Thymus (tissue), 11 donors: ENCODE measurements around the gene RAB3GAP1. TPM values are rescaled to one million over a fixed set of nuclear protein-coding genes. Genes with fewer than 3 reads are reported as not detected.

Source experiments
- DNase-seq, 9 donors: peaks; one replicate each; pipeline ENCODE4 v3.0.0-alpha.2; 2013; ENCODE audit warnings: low spot score in 9 of 9, low read depth in 6 of 9, missing footprints in 1 of 9
- H3K27ac ChIP-seq, 2 donors: one replicate each; pipeline ENCODE4 v1.5.1; 2013; ENCODE audit warnings: control low read depth in 1 of 2, low read depth in 1 of 2, low read length in 1 of 2, mild to moderate bottlenecking in 1 of 2, moderate library complexity in 1 of 2
- H3K27me3 ChIP-seq, 2 donors: one replicate each; pipeline ENCODE4 v1.5.1; 2013; ENCODE audit warnings: low read length in 1 of 2; ENCODE audit not compliant: control insufficient read depth in 2 of 2, insufficient read depth in 1 of 2
- H3K36me3 ChIP-seq, 2 donors: one replicate each; pipeline ENCODE4 v1.5.1; 2013; ENCODE audit warnings: low read length in 1 of 2, mild to moderate bottlenecking in 1 of 2, moderate library complexity in 1 of 2; ENCODE audit not compliant: control insufficient read depth in 2 of 2, insufficient read depth in 2 of 2
- H3K4me1 ChIP-seq, 2 donors: one replicate each; pipeline ENCODE4 v1.5.1; 2013; ENCODE audit warnings: low read length in 2 of 2; ENCODE audit not compliant: control insufficient read depth in 2 of 2, insufficient read depth in 2 of 2
- H3K4me3 ChIP-seq, 2 donors: one replicate each; pipeline ENCODE4 v1.5.1; 2013; ENCODE audit warnings: low read length in 2 of 2, control low read depth in 1 of 2, mild to moderate bottlenecking in 1 of 2
- H3K9me3 ChIP-seq, 2 donors: one replicate each; pipeline ENCODE4 v1.5.1; 2013; ENCODE audit warnings: low read length in 1 of 2, mild to moderate bottlenecking in 1 of 2; ENCODE audit not compliant: control insufficient read depth in 2 of 2, insufficient read depth in 1 of 2
- WGBS: extraction: QIAGEN DNeasy Blood & Tissue Kit; methylation state at CpG from one replicate; pipeline ENCODE4 v1.1.7; 2013; 5-methylcytosine and 5-hydroxymethylcytosine counted together
- polyA plus RNA-seq: library from polyadenylated mRNA; stranded (reverse); fragments of 200-250 nt; gene quantifications from one replicate; pipeline ENCODE4 v1.2.3, GENCODE V29; 2013
- total RNA-seq: library from RNA; stranded (reverse); fragments of 120-200 nt; gene quantifications from one replicate; pipeline ENCODE4 v1.2.4, GENCODE V29; 2013
- donor health status: healthy.

RAB3GAP1 gene
- total and polyA plus RNA-seq, 2 donors: 25.5 to 29.8 TPM

GRCh38 chr2:135202751-135203150, 150.7 kb downstream of the RAB3GAP1 start:
- H3K4me3 ChIP-seq: no peak overlapping the region
- no peaks in the 10 kb centered on the region for H3K27me3 ChIP-seq
- no peak for DNase-seq
- H3K9me3 ChIP-seq: no peaks in the 10 kb centered on the region
- H3K4me1 ChIP-seq: no peaks in the 10 kb centered on the region
- H3K27ac ChIP-seq: no peak overlapping the region
- no peaks in the 10 kb centered on the region for H3K36me3 ChIP-seq

DNA sequence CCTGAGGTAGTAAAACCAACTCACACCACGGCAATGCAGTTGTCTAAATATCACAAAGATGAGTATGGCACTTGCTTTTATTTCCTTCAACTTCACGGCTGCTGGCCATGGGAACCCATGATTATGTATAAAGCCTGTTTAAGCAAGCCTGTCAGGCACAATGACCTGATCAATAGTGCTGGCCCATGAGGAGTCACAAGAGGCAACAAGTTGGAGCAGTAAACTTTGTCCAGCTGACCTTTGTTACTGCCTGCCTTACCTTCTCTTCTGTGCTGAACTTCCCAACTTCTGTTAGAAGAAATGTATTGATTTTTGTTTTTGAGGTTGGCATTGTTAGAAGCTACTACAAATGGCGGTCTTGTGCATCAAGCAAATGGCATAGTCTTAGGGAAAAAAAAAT, 151.9 kb downstream of the RAB3GAP1 start:
- Histone ChIP-seq H3K36me3 (peaks cover 0 to 4% of the 10 kb centered on the region in 2 donors), H3K9me3 (no peaks in the 10 kb centered on the region), H3K4me3 (no peak overlapping the region), H3K27me3 (no peaks in the 10 kb centered on the region), H3K27ac (no peak overlapping the region), H3K4me1 (no peaks in the 10 kb centered on the region)
- WGBS: over 99% methylated on average over 3 of the region's 3 CpGs
- DNase-seq: no peak

GRCh38 chr2:135208016-135208415, 155.9 kb downstream of the RAB3GAP1 start:
- WGBS: 79% methylated on average over 2 of the region's 2 CpGs
- H3K27me3 ChIP-seq: no peaks in the 10 kb centered on the region
- no peaks in the 10 kb centered on the region for H3K9me3 ChIP-seq
- DNase-seq: no peak
- no peaks in the 10 kb centered on the region for H3K4me1 ChIP-seq
- no peak overlapping the region for H3K4me3 ChIP-seq
- no peak overlapping the region for H3K27ac ChIP-seq
- peaks cover 0 to 4% of the 10 kb centered on the region in 2 donors for H3K36me3 ChIP-seq

- WGBS: 99% methylated on average over 2 of the region's 2 CpGs
- H3K27me3 ChIP-seq: no peaks in the 10 kb centered on the region
- no peaks in the 10 kb centered on the region for H3K4me1 ChIP-seq
- no peak overlapping the region for H3K27ac ChIP-seq
- no peak for DNase-seq
- peaks cover 0 to 4% of the 10 kb centered on the region in 2 donors for H3K36me3 ChIP-seq
- no peak overlapping the region for H3K4me3 ChIP-seq
- H3K9me3 ChIP-seq: no peaks in the 10 kb centered on the region
These were observed 160.7 kb downstream of the RAB3GAP1 start for GRCh38 chr2:135212757-135213156.

DNA sequence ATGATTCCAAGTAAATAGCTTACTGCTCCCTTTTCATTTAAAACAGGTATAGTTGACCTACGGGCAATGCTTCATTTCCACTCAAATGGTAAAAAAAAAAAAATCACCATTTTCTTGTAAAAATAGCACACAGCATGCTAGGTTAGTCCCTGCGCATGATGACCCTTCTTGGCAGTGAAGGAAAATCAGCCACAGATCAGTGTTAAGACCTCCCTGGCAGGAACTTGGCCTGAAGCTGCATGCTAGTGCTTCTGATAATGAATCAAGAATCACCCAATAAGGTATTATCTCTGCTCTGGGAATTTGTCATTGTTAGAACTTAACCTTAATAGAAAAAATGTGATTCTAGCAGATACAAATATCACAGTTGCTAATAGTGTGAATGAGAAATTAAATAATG, 166.3 kb downstream of the RAB3GAP1 start:
- H3K36me3 ChIP-seq: no peaks in the 10 kb centered on the region
- H3K4me1 ChIP-seq: no peaks in the 10 kb centered on the region
- no peak overlapping the region for H3K27ac ChIP-seq
- 99% methylated on average over 2 of the region's 2 CpGs for WGBS
- no peaks in the 10 kb centered on the region for H3K27me3 ChIP-seq
- H3K9me3 ChIP-seq: no peaks in the 10 kb centered on the region
- no peak for DNase-seq
- no peak overlapping the region for H3K4me3 ChIP-seq

DNA sequence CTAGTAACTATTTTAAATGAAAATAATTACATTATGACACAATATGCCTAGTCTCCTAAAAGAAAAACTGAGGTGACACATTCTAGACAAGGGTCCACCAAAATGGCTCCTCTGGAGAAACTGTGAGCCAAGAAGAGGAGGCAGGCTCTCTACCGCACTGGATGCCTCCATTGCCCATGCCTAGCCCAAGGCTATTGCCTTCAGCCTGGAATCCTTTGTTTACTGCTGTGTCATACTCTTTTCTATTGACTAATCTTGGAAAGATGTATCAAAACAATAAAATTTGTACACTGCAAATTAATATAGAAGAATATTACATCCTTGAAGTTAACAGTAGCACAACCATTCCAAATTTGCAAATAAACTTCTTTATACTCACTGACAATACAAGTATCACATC, 167.1 kb downstream of the RAB3GAP1 start:
- Histone ChIP-seq H3K4me3 (no peak overlapping the region), H3K9me3 (no peaks in the 10 kb centered on the region), H3K27me3 (no peaks in the 10 kb centered on the region), H3K27ac (no peak overlapping the region), H3K36me3 (no peaks in the 10 kb centered on the region), H3K4me1 (no peaks in the 10 kb centered on the region)
- no peak for DNase-seq
- 100% methylated on average over 1 of the region's 1 CpG for WGBS

Other genes starting within 250 kb of the RAB3GAP1 start
- not detected for gene ACMSD, start 213.7 kb upstream of the RAB3GAP1 start, total RNA-seq
- not detected for gene ACMSD, start 213.7 kb upstream of the RAB3GAP1 start, polyA plus RNA-seq
- gene CCNT2, start 133.5 kb upstream of the RAB3GAP1 start, total RNA-seq: 27.0 TPM
- gene CCNT2, start 133.5 kb upstream of the RAB3GAP1 start, polyA plus RNA-seq: 26.1 TPM
- 0.05 TPM for gene MAP3K19, start 4.8 kb upstream of the RAB3GAP1 start, total RNA-seq
- gene MAP3K19, start 4.8 kb upstream of the RAB3GAP1 start, polyA plus RNA-seq: 0.11 TPM